ENCODE measurements around the gene C1orf167.

C1orf167 gene

GRCh38 chr1:11838349-11839272 lies 76.6 kb downstream of the C1orf167 start:
- peak; percentile 53 to 78 (median 62) for DNase-seq
